ENCODE measurements around the gene STAT5B. TPM values are rescaled to one million over a fixed set of nuclear protein-coding genes. Genes with fewer than 3 reads are reported as not detected.

The STAT5B gene
- total and polyA plus RNA-seq, 9 of the 15 experiments (the other 6 are each of a cell fraction or from before 2014, with no cell fraction given) = 20.8 to 176 (median 92.4) TPM

- TF ChIP-seq BRD9 (IDR thresholded peaks at IDR 0.05; ENCODE audit: low read depth, partially characterized antibody) = peak; percentile 22
- TF ChIP-seq ZNF224 (CRISPR knock-in tag; IDR thresholded peaks at IDR 0.05) = no peak
- no peak for TF ChIP-seq SP2 (IDR thresholded peaks at IDR 0.05; ENCODE audit: extremely low read depth, low read depth, low read length, poor library complexity, severe bottlenecking)
- TF ChIP-seq HNRNPK (IDR thresholded peaks at IDR 0.05; ENCODE audit: low read depth, low read length, poor library complexity, severe bottlenecking) = peak; percentile 81
- TF ChIP-seq CHCHD3 (CRISPR knock-in tag; IDR thresholded peaks at IDR 0.05) = peak; percentile 39; the same call in 1 of the 2 replicates
- no peak for TF ChIP-seq TRIM25 (IDR thresholded peaks at IDR 0.05; ENCODE audit: borderline replicate concordance)
- peak; percentile 95 for TF ChIP-seq ZNF395 (CRISPR knock-in tag; IDR thresholded peaks at IDR 0.05)
- 0 out of 2 replicates have a peak, but pooled peaks have one; percentile 29 for TF ChIP-seq E2F4 (CRISPR knock-in tag; IDR thresholded peaks at IDR 0.05; ENCODE audit: low read depth)
- 0 out of 2 replicates have a peak, but pooled peaks have one; percentile 27 for TF ChIP-seq MECOM (CRISPR knock-in tag; IDR thresholded peaks at IDR 0.05)
- 0 out of 2 replicates have a peak, but pooled peaks have one; percentile 16 for TF ChIP-seq FOXO4 (CRISPR knock-in tag; IDR thresholded peaks at IDR 0.05)
- TF ChIP-seq HCFC1 (IDR thresholded peaks at IDR 0.05; ENCODE audit: low read depth, low read length) = 0 out of 2 replicates have a peak, but pooled peaks have one; percentile 35
- peak; percentile 95 for TF ChIP-seq FUS (optimal IDR thresholded peaks at IDR 0.05; ENCODE audit: low read depth, low read length)
- TF ChIP-seq ZKSCAN8 (CRISPR knock-in tag; IDR thresholded peaks at IDR 0.05) = 0 out of 2 replicates have a peak, but pooled peaks have one; percentile 9
- peak; percentile 98 for TF ChIP-seq VEZF1 (CRISPR knock-in tag; IDR thresholded peaks at IDR 0.05)
- no peak for TF ChIP-seq NCOA6 (IDR thresholded peaks at IDR 0.05)
- TF ChIP-seq ZSCAN32 (CRISPR knock-in tag; IDR thresholded peaks at IDR 0.05) = peak; percentile 54; the same call in 1 of the 2 replicates
- TF ChIP-seq THRAP3 (IDR thresholded peaks at IDR 0.05; ENCODE audit: borderline replicate concordance) = no peak
- TF ChIP-seq MBD2 (IDR thresholded peaks at IDR 0.05; ENCODE audit: borderline replicate concordance, low read depth) = peak; percentile 87; the same call in 1 of the 2 replicates
- TF ChIP-seq ZNF41 (CRISPR knock-in tag; conservative IDR thresholded peaks at IDR 0.05) = peak; percentile 77; the same call in 1 of the 2 replicates
Observed at GRCh38 chr17:42312285-42313130, 36.3 kb upstream of the STAT5B start (continued).

Data from K562 (cell line).